ENCODE results near the gene TUBGCP2.

Gene TUBGCP2

GRCh38 chr10:133349160-133349568, 40.5 kb upstream of the TUBGCP2 start:
- Histone ChIP-seq H3K27me3 (ENCODE audit: control insufficient read depth, insufficient read depth, low read length) (no peaks in the 10 kb centered on the region), H3K4me2 (ENCODE audit: low read length) (no peak overlapping the region), H3K9ac (no peak overlapping the region), H3K9me3 (ENCODE audit: control insufficient read depth, low read length) (no peaks in the 10 kb centered on the region), H3K4me3 (ENCODE audit: low read depth, low read length) (no peak overlapping the region), H3K4me1 (no peaks in the 10 kb centered on the region), H3K27ac (no peak overlapping the region), H3K36me3 (ENCODE audit: control insufficient read depth, insufficient read depth, low read length) (no peaks in the 10 kb centered on the region), H2AFZ (no peak overlapping the region), H3K79me2 (no peaks in the 10 kb centered on the region)
- TF ChIP-seq, protein P1, sequence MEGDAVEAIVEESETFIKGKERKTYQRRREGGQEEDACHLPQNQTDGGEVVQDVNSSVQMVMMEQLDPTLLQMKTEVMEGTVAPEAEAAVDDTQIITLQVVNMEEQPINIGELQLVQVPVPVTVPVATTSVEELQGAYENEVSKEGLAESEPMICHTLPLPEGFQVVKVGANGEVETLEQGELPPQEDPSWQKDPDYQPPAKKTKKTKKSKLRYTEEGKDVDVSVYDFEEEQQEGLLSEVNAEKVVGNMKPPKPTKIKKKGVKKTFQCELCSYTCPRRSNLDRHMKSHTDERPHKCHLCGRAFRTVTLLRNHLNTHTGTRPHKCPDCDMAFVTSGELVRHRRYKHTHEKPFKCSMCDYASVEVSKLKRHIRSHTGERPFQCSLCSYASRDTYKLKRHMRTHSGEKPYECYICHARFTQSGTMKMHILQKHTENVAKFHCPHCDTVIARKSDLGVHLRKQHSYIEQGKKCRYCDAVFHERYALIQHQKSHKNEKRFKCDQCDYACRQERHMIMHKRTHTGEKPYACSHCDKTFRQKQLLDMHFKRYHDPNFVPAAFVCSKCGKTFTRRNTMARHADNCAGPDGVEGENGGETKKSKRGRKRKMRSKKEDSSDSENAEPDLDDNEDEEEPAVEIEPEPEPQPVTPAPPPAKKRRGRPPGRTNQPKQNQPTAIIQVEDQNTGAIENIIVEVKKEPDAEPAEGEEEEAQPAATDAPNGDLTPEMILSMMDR (IDR thresholded peaks at IDR 0.05) = no peak

GRCh38 chr10:133347710-133348517, 39.2 kb upstream of the TUBGCP2 start:
- Histone ChIP-seq H3K9me3 (ENCODE audit: control insufficient read depth, low read length) (no peaks in the 10 kb centered on the region), H3K4me1 (no peaks in the 10 kb centered on the region), H3K27ac (no peak overlapping the region), H3K4me3 (ENCODE audit: low read depth, low read length) (no peak overlapping the region), H2AFZ (no peak overlapping the region), H3K4me2 (ENCODE audit: low read length) (no peak overlapping the region), H3K9ac (no peak overlapping the region), H3K79me2 (no peaks in the 10 kb centered on the region), H3K36me3 (ENCODE audit: control insufficient read depth, insufficient read depth, low read length) (no peaks in the 10 kb centered on the region), H3K27me3 (ENCODE audit: control insufficient read depth, insufficient read depth, low read length) (no peaks in the 10 kb centered on the region)
- TF ChIP-seq, protein P1 (IDR thresholded peaks at IDR 0.05) = no peak

DNA sequence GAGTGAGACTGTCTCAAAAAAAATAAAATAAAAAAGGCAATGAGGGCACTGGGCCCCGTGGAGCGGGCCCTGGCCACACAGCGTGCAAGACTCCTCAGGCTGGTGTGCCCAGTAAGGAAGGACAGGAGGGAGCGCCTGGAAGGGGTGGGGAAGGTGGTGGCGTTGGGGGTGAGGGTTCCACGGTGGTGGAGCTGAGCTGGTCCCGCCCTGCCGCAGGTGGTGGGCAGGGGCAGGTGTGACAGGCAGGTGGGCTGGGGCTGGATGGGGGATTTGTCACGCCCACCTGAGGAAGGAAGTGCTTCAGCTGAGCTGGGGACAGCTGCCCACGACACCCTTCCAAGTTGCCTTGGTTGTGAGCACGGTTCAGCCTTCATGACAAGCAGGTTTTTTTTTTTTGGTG, 37.7 kb upstream of the TUBGCP2 start:
- no peak overlapping the region for H3K27ac ChIP-seq
- no peaks in the 10 kb centered on the region for H3K9me3 ChIP-seq (ENCODE audit: control insufficient read depth, low read length)
- H3K79me2 ChIP-seq = no peaks in the 10 kb centered on the region
- no peak overlapping the region for H3K4me3 ChIP-seq (ENCODE audit: low read depth, low read length)
- no peaks in the 10 kb centered on the region for H3K27me3 ChIP-seq (ENCODE audit: control insufficient read depth, insufficient read depth, low read length)
- TF ChIP-seq, protein P1 (IDR thresholded peaks at IDR 0.05) = no peak
- H3K4me1 ChIP-seq = no peaks in the 10 kb centered on the region
- H3K36me3 ChIP-seq (ENCODE audit: control insufficient read depth, insufficient read depth, low read length) = no peaks in the 10 kb centered on the region
- no peak overlapping the region for H3K4me2 ChIP-seq (ENCODE audit: low read length)
- no peak overlapping the region for H2AFZ ChIP-seq
- no peak overlapping the region for H3K9ac ChIP-seq

- TF ChIP-seq, protein P1 (IDR thresholded peaks at IDR 0.05) = no peak
- Histone ChIP-seq H2AFZ (no peak overlapping the region), H3K4me2 (ENCODE audit: low read length) (no peak overlapping the region), H3K9ac (no peak overlapping the region), H3K4me3 (ENCODE audit: low read depth, low read length) (no peak overlapping the region), H3K9me3 (ENCODE audit: control insufficient read depth, low read length) (no peaks in the 10 kb centered on the region), H3K27me3 (ENCODE audit: control insufficient read depth, insufficient read depth, low read length) (no peaks in the 10 kb centered on the region), H3K27ac (no peak overlapping the region), H3K36me3 (ENCODE audit: control insufficient read depth, insufficient read depth, low read length) (no peaks in the 10 kb centered on the region), H3K4me1 (no peaks in the 10 kb centered on the region), H3K79me2 (no peaks in the 10 kb centered on the region)
Measured at GRCh38 chr10:133344236-133344635, 35.6 kb upstream of the TUBGCP2 start.

- Histone ChIP-seq H3K4me3 (ENCODE audit: low read depth, low read length) (no peak overlapping the region), H3K9me3 (ENCODE audit: control insufficient read depth, low read length) (no peaks in the 10 kb centered on the region), H3K4me2 (ENCODE audit: low read length) (no peak overlapping the region), H3K9ac (no peak overlapping the region), H3K36me3 (ENCODE audit: control insufficient read depth, insufficient read depth, low read length) (no peaks in the 10 kb centered on the region), H3K27me3 (ENCODE audit: control insufficient read depth, insufficient read depth, low read length) (no peaks in the 10 kb centered on the region), H3K79me2 (no peaks in the 10 kb centered on the region), H3K27ac (no peak overlapping the region), H3K4me1 (no peaks in the 10 kb centered on the region), H2AFZ (no peak overlapping the region)
- TF ChIP-seq, protein P1 (IDR thresholded peaks at IDR 0.05) = no peak
Measured at GRCh38 chr10:133343558-133343957, 34.9 kb upstream of the TUBGCP2 start.

All from parathyroid adenoma (tissue), 2 donors.